Cardiac muscle cell (in vitro differentiated cells and primary cell): ENCODE measurements around the gene ANAPC4. TPM values are rescaled to one million over a fixed set of nuclear protein-coding genes. Genes with fewer than 3 reads are reported as not detected.

Experiments
- DNase-seq, 2 donors: peaks; one replicate each; pipeline versions ENCODE4 v3.0.0 to v3.0.0-alpha.2; 2010 to 2017; ENCODE audit warnings: low read depth in 1 of 2, low spot score in 1 of 2
- H3K27ac ChIP-seq: fragments of 200-600 bp; sonication (generic); 2 replicates; pipeline ENCODE4 v1.5.1; 2016
- H3K27me3 ChIP-seq: fragments of 200-600 bp; sonication (generic); 2 replicates; pipeline ENCODE4 v1.6.0; 2016; ENCODE audit warnings: control low read depth
- H3K36me3 ChIP-seq: fragments of 200-600 bp; sonication (generic); 2 replicates; pipeline ENCODE4 v1.5.1; 2016; ENCODE audit warnings: control low read depth
- H3K4me1 ChIP-seq: fragments of 200-600 bp; sonication (generic); 2 replicates; pipeline ENCODE4 v1.8.1; 2017; ENCODE audit warnings: low read depth, mild to moderate bottlenecking, mixed run types
- H3K4me3 ChIP-seq: fragments of 200-600 bp; sonication (generic); 2 replicates; pipeline ENCODE4 v1.5.1; 2016; ENCODE audit warnings: mild to moderate bottlenecking
- H3K9me3 ChIP-seq: fragments of 200-600 bp; sonication (generic); 2 replicates; pipeline ENCODE4 v1.5.1; 2017; ENCODE audit warnings: low read depth, mild to moderate bottlenecking, control low read depth
- polyA plus RNA-seq: library from polyadenylated mRNA; unstranded; fragments of >200 nt; fragmentation: Nextera tagmentation; extraction: Ambion mirVana; gene quantifications from 2 replicates; pipeline ENCODE4 v1.2.1, GENCODE V29; 2016
- total RNA-seq: library from RNA; depleted of rRNA; stranded (reverse); fragments of >200 nt; gene quantifications from 2 replicates; pipeline ENCODE4 v1.2.3, GENCODE V29; 2016
- TF ChIP-seq, protein P1 (sequence below): IDR thresholded peaks from 2 replicates; pipeline ENCODE4 v1.5.1; 2012; ENCODE audit warnings: low read depth, mild to moderate bottlenecking, low read length

ANAPC4 gene
- total and polyA plus RNA-seq, 2 experiments from 2014 or later, result 20.8 to 39.3 TPM

DNA sequence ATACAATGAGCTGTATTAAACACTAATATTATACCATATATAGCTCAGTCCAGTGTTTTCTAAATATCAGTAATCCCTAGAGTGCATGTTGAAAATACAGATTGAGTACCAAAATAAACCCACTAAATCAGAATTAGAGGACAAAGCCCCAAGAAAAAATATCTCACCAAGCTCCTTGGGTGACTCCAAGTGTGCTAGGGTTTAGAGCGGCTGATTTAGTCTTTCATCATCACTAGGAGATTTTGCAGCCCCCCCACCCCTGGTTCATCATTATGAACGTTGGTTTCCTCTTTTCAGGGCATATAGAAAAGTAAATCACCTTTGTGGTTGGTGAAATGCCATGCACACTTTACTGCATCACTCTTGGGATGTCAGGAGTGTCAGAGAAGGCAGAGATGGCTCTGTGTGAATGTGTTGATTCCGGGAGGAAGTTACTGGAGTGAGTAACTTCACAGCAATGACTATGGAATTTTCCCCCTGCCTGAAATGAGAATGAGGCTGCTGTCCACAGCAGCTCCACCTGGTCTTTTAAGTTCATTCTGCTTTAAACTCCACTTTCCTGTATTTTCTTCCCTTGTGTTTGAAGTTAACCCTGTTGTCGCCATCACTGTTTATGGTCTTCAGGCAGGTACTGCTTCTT is 25.2 kb upstream of the ANAPC4 start:
- Histone ChIP-seq H3K36me3 (no peaks in the 10 kb centered on the region), H3K4me1 (peaks cover 23% of the 10 kb centered on the region), H3K9me3 (no peaks in the 10 kb centered on the region), H3K27ac (no peak overlapping the region), H3K4me3 (no peak overlapping the region), H3K27me3 (no peaks in the 10 kb centered on the region)
- peak in 1 of 2 donors; percentile 45 for DNase-seq
- TF ChIP-seq, protein P1, sequence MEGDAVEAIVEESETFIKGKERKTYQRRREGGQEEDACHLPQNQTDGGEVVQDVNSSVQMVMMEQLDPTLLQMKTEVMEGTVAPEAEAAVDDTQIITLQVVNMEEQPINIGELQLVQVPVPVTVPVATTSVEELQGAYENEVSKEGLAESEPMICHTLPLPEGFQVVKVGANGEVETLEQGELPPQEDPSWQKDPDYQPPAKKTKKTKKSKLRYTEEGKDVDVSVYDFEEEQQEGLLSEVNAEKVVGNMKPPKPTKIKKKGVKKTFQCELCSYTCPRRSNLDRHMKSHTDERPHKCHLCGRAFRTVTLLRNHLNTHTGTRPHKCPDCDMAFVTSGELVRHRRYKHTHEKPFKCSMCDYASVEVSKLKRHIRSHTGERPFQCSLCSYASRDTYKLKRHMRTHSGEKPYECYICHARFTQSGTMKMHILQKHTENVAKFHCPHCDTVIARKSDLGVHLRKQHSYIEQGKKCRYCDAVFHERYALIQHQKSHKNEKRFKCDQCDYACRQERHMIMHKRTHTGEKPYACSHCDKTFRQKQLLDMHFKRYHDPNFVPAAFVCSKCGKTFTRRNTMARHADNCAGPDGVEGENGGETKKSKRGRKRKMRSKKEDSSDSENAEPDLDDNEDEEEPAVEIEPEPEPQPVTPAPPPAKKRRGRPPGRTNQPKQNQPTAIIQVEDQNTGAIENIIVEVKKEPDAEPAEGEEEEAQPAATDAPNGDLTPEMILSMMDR, result no peak

DNA sequence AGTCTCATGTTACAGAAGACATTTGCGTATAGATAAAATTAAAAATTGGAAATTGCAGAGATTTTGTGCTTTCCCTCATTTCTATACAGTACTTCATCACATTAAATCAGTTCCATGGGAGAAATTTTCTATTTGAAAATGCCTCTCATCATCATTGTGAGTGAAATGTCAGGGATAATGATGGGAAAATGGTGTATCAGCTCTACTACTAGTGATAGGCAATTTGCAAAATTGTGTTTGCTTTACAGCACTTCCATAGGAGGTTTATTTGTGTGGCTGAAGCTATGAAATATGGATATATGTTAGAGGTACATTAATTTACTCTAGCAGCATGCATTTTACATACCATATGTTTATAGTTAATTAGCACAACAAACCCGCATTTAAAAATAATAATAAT is 21.0 kb upstream of the ANAPC4 start:
- DNase-seq, result no peak
- Histone ChIP-seq H3K27ac (no peak overlapping the region), H3K4me3 (no peak overlapping the region), H3K27me3 (no peaks in the 10 kb centered on the region), H3K9me3 (no peaks in the 10 kb centered on the region), H3K4me1 (no peaks in the 10 kb centered on the region), H3K36me3 (no peaks in the 10 kb centered on the region)
- TF ChIP-seq, protein P1, result no peak

DNA sequence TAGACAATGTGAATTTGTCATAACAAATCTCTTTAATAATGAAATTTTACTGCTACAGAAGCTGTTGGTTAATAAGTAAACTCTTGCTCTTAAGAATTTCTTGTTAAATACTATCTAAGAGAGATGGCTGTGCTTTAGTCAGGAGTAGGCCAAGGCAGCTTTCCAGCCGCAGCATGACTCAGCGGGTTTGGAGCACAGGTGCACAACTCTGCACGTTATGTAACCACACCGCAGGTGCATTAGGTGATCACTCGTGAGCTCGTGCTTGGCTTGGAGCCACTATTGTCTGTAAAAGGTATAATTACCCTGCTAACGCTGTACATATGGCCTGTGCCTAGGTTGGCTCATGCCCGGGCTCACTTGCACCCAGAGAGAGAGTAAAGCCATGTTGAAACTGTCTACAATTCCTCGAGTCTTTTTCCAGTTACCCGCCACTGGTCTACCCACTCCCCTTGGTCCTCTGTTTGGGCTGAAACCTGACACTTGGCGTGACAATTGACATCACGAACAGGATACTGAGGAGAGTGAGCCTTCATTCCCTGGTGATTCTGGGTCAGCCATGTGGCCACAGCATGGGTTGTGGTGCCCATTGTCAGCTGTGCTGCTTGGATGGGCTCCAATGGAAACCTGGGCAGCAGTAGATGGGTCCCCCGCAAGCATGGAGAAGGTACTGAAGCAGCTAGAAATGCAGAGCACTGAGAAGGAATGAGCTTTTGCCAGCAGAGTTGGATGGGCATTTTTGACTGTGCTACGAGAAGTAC is 18.4 kb upstream of the ANAPC4 start:
- DNase-seq, result no peak
- Histone ChIP-seq H3K27ac (no peak overlapping the region), H3K9me3 (no peaks in the 10 kb centered on the region), H3K27me3 (no peaks in the 10 kb centered on the region), H3K36me3 (no peaks in the 10 kb centered on the region), H3K4me1 (no peaks in the 10 kb centered on the region), H3K4me3 (no peak overlapping the region)
- TF ChIP-seq, protein P1, result no peak

DNA sequence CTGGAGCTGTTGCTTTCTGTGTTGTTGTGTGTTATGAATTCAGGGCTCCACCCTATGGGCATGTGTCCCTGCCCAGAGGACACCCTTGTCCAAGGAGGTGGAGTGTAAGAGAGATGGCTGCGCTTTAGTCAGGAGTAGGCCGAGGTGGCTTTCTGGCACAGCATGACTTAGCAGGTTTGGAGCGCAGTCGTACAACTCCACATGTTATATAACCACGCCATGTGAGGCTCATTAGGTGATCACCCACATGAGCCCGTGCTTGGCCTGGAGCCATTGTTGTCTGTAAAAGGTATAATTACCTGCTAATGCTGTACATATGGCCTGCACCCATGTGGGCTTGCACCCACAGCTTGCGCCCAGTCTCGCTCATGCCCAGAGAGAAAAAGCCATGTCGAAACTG is 15.8 kb upstream of the ANAPC4 start:
- no peaks in the 10 kb centered on the region for H3K9me3 ChIP-seq

DNA sequence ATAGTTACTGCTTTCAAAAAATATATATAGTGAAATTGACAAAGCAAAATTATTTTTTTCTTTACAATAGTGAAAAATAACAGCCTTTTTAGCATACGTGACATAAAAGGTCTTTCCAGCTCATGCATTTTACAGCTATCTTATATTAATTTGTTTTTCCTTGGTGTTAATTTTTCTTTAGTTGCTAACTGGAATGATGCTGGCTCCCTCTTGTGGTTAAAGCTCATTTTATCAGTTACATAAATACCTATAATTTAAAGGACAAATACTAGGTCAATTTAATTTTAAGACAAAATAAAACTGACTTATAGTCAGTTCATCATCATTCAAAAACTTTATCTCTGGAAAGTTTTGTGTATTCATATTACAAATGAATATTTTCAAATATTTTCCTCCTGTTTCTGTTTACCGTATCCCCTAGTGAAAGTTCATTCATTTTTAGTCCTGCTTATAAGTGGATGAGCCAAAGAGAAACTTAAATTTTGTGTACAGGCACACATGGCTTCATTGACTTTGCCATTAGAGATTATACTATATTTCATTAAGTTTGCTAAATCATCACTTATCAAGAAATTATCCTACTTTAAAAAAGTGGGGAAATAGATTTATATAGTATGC is 9.9 kb upstream of the ANAPC4 start:
- H3K9me3 ChIP-seq, result no peaks in the 10 kb centered on the region
- H3K4me3 ChIP-seq, result no peak overlapping the region
- H3K36me3 ChIP-seq, result no peaks in the 10 kb centered on the region
- H3K4me1 ChIP-seq, result peaks cover 22% of the 10 kb centered on the region
- no peaks in the 10 kb centered on the region for H3K27me3 ChIP-seq
- DNase-seq, result peak; percentile 60 to 70
- H3K27ac ChIP-seq, result peak overlapping the region; percentile 59
- TF ChIP-seq, protein P1, result peak; percentile 57

More for the DNA sequence above, 15.8 kb upstream of the ANAPC4 start:
- H3K27ac ChIP-seq, result no peak overlapping the region
- H3K4me3 ChIP-seq, result no peak overlapping the region
- H3K4me1 ChIP-seq, result no peaks in the 10 kb centered on the region
- no peaks in the 10 kb centered on the region for H3K27me3 ChIP-seq
- TF ChIP-seq, protein P1, result no peak
- H3K36me3 ChIP-seq, result no peaks in the 10 kb centered on the region
- no peak for DNase-seq
